Hepatocyte (in vitro differentiated cells): ENCODE measurements around the gene SYT14. TPM values are rescaled to one million over a fixed set of nuclear protein-coding genes. Genes with fewer than 3 reads are reported as not detected.

ENCODE experiments used
- DNase-seq: peaks from one replicate; pipeline ENCODE4 v3.0.0-alpha.2; 2016; ENCODE audit warnings: low spot score
- H2AFZ ChIP-seq: fragments of 200-600 bp; sonication (generic); 2 replicates; pipeline ENCODE4 v1.6.0; 2016; ENCODE audit warnings: antibody characterized with exemption, mild to moderate bottlenecking
- H3K27ac ChIP-seq: fragments of 200-600 bp; sonication (generic); 2 replicates; pipeline ENCODE4 v1.5.1; 2016; ENCODE audit warnings: mild to moderate bottlenecking
- H3K27me3 ChIP-seq: fragments of 200-600 bp; sonication (generic); 2 replicates; pipeline ENCODE4 v1.6.1; 2016
- H3K36me3 ChIP-seq: fragments of 200-600 bp; sonication (generic); replicated peaks from 2 replicates; pipeline ENCODE4 v1.5.1; 2016; ENCODE audit warnings: low read depth; ENCODE audit not compliant: insufficient read depth
- H3K4me1 ChIP-seq: fragments of 200-600 bp; sonication (generic); 2 replicates; pipeline ENCODE4 v1.5.1; 2016; ENCODE audit warnings: mild to moderate bottlenecking, moderate library complexity; ENCODE audit not compliant: insufficient read depth
- H3K4me2 ChIP-seq: fragments of 200-600 bp; sonication (generic); 2 replicates; pipeline ENCODE4 v1.6.0; 2016
- H3K4me3 ChIP-seq: fragments of 200-600 bp; sonication (generic); 2 replicates; pipeline ENCODE4 v1.5.1; 2016; ENCODE audit warnings: mild to moderate bottlenecking
- H3K79me2 ChIP-seq: fragments of 200-600 bp; sonication (generic); 2 replicates; pipeline ENCODE4 v1.6.0; 2017; ENCODE audit warnings: mild to moderate bottlenecking
- H3K9me2 ChIP-seq: fragments of 200-600 bp; sonication (generic); replicated peaks from 2 replicates; pipeline ENCODE4 v1.6.0; 2017; ENCODE audit warnings: mild to moderate bottlenecking; ENCODE audit not compliant: insufficient read depth
- H3K9me3 ChIP-seq: fragments of 200-600 bp; sonication (generic); 2 replicates; pipeline ENCODE4 v1.5.1; 2016; ENCODE audit warnings: low read depth, mild to moderate bottlenecking
- H4K20me1 ChIP-seq: fragments of 200-600 bp; sonication (generic); 2 replicates; pipeline ENCODE4 v1.6.0; 2016; ENCODE audit warnings: mild to moderate bottlenecking; ENCODE audit not compliant: insufficient read depth, poor library complexity, severe bottlenecking
- EZH2 ChIP-seq: fragments of 200-600 bp; sonication (generic); IDR thresholded peaks from 2 replicates; pipeline ENCODE4 v1.6.1; 2016; ENCODE audit warnings: antibody characterized with exemption, mild to moderate bottlenecking, borderline replicate concordance
- EZH2phosphoT487 ChIP-seq: fragments of 200-600 bp; sonication (generic); IDR thresholded peaks from one replicate; pipeline ENCODE4 v1.6.1; 2018; ENCODE audit warnings: antibody characterized with exemption, mild to moderate bottlenecking, low read depth, moderate library complexity; ENCODE audit not compliant: unreplicated experiment, severe bottlenecking
- WGBS: methylation state at CpG from one replicate; pipeline ENCODE4 v1.1.6; 2016; ENCODE audit warnings: low lambda C conversion rate; ENCODE audit errors: missing lambda C conversion rate; 5-methylcytosine and 5-hydroxymethylcytosine counted together
- polyA plus RNA-seq: library from polyadenylated mRNA; unstranded; fragments of >200 nt; fragmentation: Nextera tagmentation; extraction: Ambion mirVana; gene quantifications from 2 replicates; pipeline ENCODE4 v1.2.1, GENCODE V29; 2016
- total RNA-seq: library from RNA; depleted of rRNA; stranded (reverse); fragments of >200 nt; gene quantifications from 2 replicates; pipeline ENCODE4 v1.2.3, GENCODE V29; 2014
- TF ChIP-seq, protein P1 (sequence below): fragments of 200-600 bp; sonication (generic); IDR thresholded peaks from 2 replicates; pipeline ENCODE4 v1.5.1; 2016; ENCODE audit warnings: antibody characterized with exemption, mild to moderate bottlenecking; ENCODE audit not compliant: poor library complexity

The SYT14 gene
- total and polyA plus RNA-seq, 2 experiments from 2014 or later = 0.29 to 1.4 TPM

DNA sequence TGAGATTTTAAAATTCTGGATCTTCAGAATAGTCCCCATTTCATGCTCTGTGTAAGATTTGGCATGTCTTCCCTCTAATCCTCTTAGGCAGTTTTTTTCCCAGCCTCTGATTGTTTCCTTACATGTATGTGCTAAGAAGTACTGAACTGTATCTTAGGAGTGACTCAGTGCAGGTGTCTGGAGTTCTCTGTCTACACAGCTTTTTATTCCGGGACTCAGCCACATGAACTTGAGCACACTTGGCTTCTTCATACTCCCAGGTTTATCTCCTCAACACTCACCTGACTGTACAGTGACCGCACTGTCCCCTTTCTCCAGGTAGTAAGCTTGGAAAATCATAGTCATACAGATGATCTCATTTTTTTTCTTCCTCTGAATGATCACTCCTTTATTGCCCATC, 50.7 kb downstream of the SYT14 start:
- Histone ChIP-seq H2AFZ (no peak overlapping the region), H3K9me2 (no peaks in the 10 kb centered on the region), H3K9me3 (no peaks in the 10 kb centered on the region), H3K27ac (no peak overlapping the region), H3K27me3 (no peaks in the 10 kb centered on the region), H3K36me3 (no peaks in the 10 kb centered on the region), H3K4me1 (no peaks in the 10 kb centered on the region), H3K4me2 (no peak overlapping the region), H4K20me1 (no peaks in the 10 kb centered on the region), H3K79me2 (no peaks in the 10 kb centered on the region), H3K4me3 (no peak overlapping the region)
- TF ChIP-seq EZH2phosphoT487 = no peak
- TF ChIP-seq, protein P1, sequence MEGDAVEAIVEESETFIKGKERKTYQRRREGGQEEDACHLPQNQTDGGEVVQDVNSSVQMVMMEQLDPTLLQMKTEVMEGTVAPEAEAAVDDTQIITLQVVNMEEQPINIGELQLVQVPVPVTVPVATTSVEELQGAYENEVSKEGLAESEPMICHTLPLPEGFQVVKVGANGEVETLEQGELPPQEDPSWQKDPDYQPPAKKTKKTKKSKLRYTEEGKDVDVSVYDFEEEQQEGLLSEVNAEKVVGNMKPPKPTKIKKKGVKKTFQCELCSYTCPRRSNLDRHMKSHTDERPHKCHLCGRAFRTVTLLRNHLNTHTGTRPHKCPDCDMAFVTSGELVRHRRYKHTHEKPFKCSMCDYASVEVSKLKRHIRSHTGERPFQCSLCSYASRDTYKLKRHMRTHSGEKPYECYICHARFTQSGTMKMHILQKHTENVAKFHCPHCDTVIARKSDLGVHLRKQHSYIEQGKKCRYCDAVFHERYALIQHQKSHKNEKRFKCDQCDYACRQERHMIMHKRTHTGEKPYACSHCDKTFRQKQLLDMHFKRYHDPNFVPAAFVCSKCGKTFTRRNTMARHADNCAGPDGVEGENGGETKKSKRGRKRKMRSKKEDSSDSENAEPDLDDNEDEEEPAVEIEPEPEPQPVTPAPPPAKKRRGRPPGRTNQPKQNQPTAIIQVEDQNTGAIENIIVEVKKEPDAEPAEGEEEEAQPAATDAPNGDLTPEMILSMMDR = no peak
- 77% methylated on average over 2 of the region's 2 CpGs for WGBS
- no peak for DNase-seq

DNA sequence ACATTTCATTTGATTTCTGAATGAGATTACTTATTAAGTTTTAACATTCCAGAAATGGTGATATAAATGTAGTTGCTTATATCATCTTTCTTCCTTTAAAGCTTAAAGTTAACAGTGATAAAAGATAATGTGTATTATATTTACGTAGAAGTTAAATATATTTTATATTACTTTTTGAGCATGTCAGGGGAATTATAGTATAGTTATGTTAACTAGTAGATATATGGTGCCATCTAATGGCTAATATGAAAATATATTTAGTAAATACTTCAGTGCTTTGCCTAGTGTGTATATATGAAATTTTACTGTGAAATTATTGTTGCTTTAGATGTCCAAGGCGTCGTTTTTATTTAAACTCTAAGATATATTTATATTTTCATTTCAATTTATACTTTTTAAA, 51.5 kb downstream of the SYT14 start:
- Histone ChIP-seq H3K9me3 (no peaks in the 10 kb centered on the region), H3K79me2 (no peaks in the 10 kb centered on the region), H3K27ac (no peak overlapping the region), H3K27me3 (no peaks in the 10 kb centered on the region), H3K4me2 (no peak overlapping the region), H2AFZ (no peak overlapping the region), H3K9me2 (no peaks in the 10 kb centered on the region), H3K36me3 (no peaks in the 10 kb centered on the region), H3K4me1 (no peaks in the 10 kb centered on the region), H4K20me1 (no peaks in the 10 kb centered on the region), H3K4me3 (no peak overlapping the region)
- TF ChIP-seq EZH2phosphoT487 = no peak
- TF ChIP-seq, protein P1 = peak; percentile 45
- no peak for TF ChIP-seq EZH2
- peak; percentile 8 for DNase-seq
- WGBS = 72% methylated on average over 3 of the region's 3 CpGs

DNA sequence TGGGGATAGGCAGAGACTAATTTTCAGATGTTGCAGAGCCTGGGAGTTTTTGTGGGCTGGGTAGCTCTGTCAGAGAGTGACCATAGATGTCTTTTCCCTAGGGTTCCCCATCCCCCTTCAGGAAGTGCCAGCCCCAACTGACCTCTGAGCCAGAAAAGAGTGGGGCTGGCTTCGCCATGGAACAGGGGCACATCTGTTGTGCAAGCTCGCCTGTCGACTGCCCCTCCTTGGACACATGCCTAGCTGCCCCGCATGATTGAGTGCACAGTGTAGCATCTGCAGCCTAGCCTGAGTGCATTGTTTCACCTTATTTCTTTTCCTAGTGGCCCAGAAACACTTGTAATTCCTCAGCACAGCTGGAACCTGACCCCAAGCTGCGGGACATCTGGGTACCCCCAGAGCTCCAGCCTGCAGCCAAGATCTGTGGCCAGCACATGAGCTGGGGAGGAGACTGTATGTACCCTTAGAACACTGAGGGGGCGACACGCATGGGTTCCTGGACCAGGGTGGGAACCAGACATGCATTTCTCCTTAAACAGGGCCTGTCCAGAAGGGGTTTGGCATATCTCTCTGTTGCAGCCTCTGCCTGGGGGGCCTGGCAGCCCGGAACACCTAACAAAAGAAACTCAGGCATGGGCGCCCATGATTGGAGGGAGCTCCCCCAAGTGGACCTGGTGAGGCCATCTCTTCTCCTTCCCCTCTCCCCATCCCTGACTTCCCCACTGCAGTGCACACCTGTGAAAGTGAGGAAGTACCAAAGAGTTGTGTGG, 55.2 kb downstream of the SYT14 start:
- Histone ChIP-seq H2AFZ (no peak overlapping the region), H3K9me3 (no peaks in the 10 kb centered on the region)
- no peak for DNase-seq

More for the DNA sequence above, 55.2 kb downstream of the SYT14 start:
- H3K4me3 ChIP-seq = no peak overlapping the region
- 90% methylated on average over 9 of the region's 9 CpGs for WGBS
- peaks cover 10% of the 10 kb centered on the region for H3K27me3 ChIP-seq
- no peaks in the 10 kb centered on the region for H3K4me1 ChIP-seq
- H3K27ac ChIP-seq = no peak overlapping the region
- H4K20me1 ChIP-seq = no peaks in the 10 kb centered on the region
- TF ChIP-seq EZH2 (no peak), EZH2phosphoT487 (no peak)
- TF ChIP-seq, protein P1 = no peak
- H3K4me2 ChIP-seq = no peak overlapping the region
- no peaks in the 10 kb centered on the region for H3K79me2 ChIP-seq
- no peaks in the 10 kb centered on the region for H3K36me3 ChIP-seq
- no peaks in the 10 kb centered on the region for H3K9me2 ChIP-seq
